Activated CD8-positive, alpha-beta memory T cell treated with anti-CD3 and anti-CD28 coated beads, Interleukin-2, amount 10 ng/mL, durations not matched to agents 7 days and 5 days (primary cell): Measurements from ENCODE around the gene TMEM222. TPM values are rescaled to one million over a fixed set of nuclear protein-coding genes. Genes with fewer than 3 reads are reported as not detected.
"Not testable (repeated sequence)": the region's sequence is repeated elsewhere in the genome, so short reads cannot be mapped to it uniquely, and the experiment has no call there.

Source experiments
- ATAC-seq: fragments of 150-1000 bp; cut with Tn5 transposase; one replicate; pipeline ENCODE4 v1.10.0; 2021; ENCODE audit warnings: moderate library complexity
- CTCF ChIA-PET: fragments of 350-600 bp; sonication (Branson Sonifier 250); formaldehyde crosslinking; loops from one replicate; lab custom pipeline; 2021; ENCODE audit warnings: antibody characterized with exemption; lab: Charles Lee
- DNase-seq: peaks from one replicate; pipeline ENCODE4 v3.0.0-alpha.2; 2020
- H3K27ac Mint-ChIP-seq: one replicate; pipeline ENCODE4 v1.8.0; 2021; ENCODE audit warnings: mild to moderate bottlenecking, mixed read lengths
- H3K27me3 Mint-ChIP-seq: one replicate; pipeline ENCODE4 v1.8.0; 2021; ENCODE audit warnings: mixed read lengths
- H3K36me3 Mint-ChIP-seq: one replicate; pipeline ENCODE4 v1.8.0; 2021; ENCODE audit warnings: mild to moderate bottlenecking, mixed read lengths
- H3K4me1 Mint-ChIP-seq: one replicate; pipeline ENCODE4 v1.8.0; 2021; ENCODE audit warnings: mixed read lengths
- H3K4me3 Mint-ChIP-seq: one replicate; pipeline ENCODE4 v1.8.0; 2021; ENCODE audit warnings: mild to moderate bottlenecking, moderate library complexity, mixed read lengths
- H3K9me3 Mint-ChIP-seq: one replicate; pipeline ENCODE4 v1.8.0; 2022; ENCODE audit warnings: low read depth, mixed read lengths
- total RNA-seq, 2 experiments: library from RNA; stranded (reverse); gene quantifications; one replicate each; pipeline ENCODE4 v1.2.3, GENCODE V29; 2021

The TMEM222 gene
- total RNA-seq: 10 to 100 TPM; 31.0 to 44.2 TPM

GRCh38 chr1:27321813-27322568 is at the start of gene TMEM222:
TSS of gene TMEM222 (plus strand) at chr1:27322163. CDS start at chr1:27322198, 35 bp downstream.
- peak; percentile 98 for DNase-seq
- H3K27ac Mint-ChIP-seq: peak within 1 kb of the TSS; percentile 96
- ATAC-seq: peak; percentile 98
- peak within 1 kb of the TSS; percentile 92 for H3K4me3 Mint-ChIP-seq
- peaks cover 2% of the 10 kb centered on the region for H3K27me3 Mint-ChIP-seq
- H3K9me3 Mint-ChIP-seq: no peaks in the 10 kb centered on the region
- H3K4me1 Mint-ChIP-seq: peaks cover 43% of the 10 kb centered on the region
- CTCF ChIA-PET: interaction anchor here (0.7 to 3.5 kb wide), 10 partner anchors 12 to 341 kb away, joined by 3 to 33 read pairs (median 4); partner anchors contain the start of genes GPR3 and SYTL1
- peaks cover 25% of the 10 kb centered on the region for H3K36me3 Mint-ChIP-seq

GRCh38 chr1:27274204-27274603 is 47.8 kb upstream of the TMEM222 start:
- ATAC-seq: no peak
- peaks cover 2% of the 10 kb centered on the region for H3K4me1 Mint-ChIP-seq
- peaks cover 5% of the 10 kb centered on the region for H3K9me3 Mint-ChIP-seq
- H3K4me3 Mint-ChIP-seq: no peak overlapping the region
- CTCF ChIA-PET: no interaction called here
- no peak overlapping the region for H3K27ac Mint-ChIP-seq
- DNase-seq: no peak
- H3K27me3 Mint-ChIP-seq: no peaks in the 10 kb centered on the region
- H3K36me3 Mint-ChIP-seq: peaks cover 25% of the 10 kb centered on the region

GRCh38 chr1:27275696-27276095 is 46.3 kb upstream of the TMEM222 start:
- no peak overlapping the region for H3K4me3 Mint-ChIP-seq
- H3K9me3 Mint-ChIP-seq: peaks cover 5% of the 10 kb centered on the region
- ATAC-seq (no peak), DNase-seq (no peak)
- H3K27me3 Mint-ChIP-seq: no peaks in the 10 kb centered on the region
- peaks cover 2% of the 10 kb centered on the region for H3K4me1 Mint-ChIP-seq
- CTCF ChIA-PET: no interaction called here
- H3K36me3 Mint-ChIP-seq: peaks cover 22% of the 10 kb centered on the region
- no peak overlapping the region for H3K27ac Mint-ChIP-seq

GRCh38 chr1:27284425-27285273 is 37.3 kb upstream of the TMEM222 start:
- no peaks in the 10 kb centered on the region for H3K27me3 Mint-ChIP-seq
- peaks cover 4% of the 10 kb centered on the region for H3K4me1 Mint-ChIP-seq
- no peak overlapping the region for H3K27ac Mint-ChIP-seq
- H3K9me3 Mint-ChIP-seq: no peaks in the 10 kb centered on the region
- H3K4me3 Mint-ChIP-seq: no peak overlapping the region
- ATAC-seq (peak; percentile 97), DNase-seq (peak; percentile 92)
- H3K36me3 Mint-ChIP-seq: peaks cover 3% of the 10 kb centered on the region
- CTCF ChIA-PET: interaction anchor here (0.6 to 7.6 kb wide), 25 partner anchors 11 to 1623 kb away, joined by 3 to 121 read pairs (median 4); partner anchors contain the start of gene MAP3K6

GRCh38 chr1:27285274-27285660 is 36.7 kb upstream of the TMEM222 start:
- Mint-ChIP-seq H3K27me3 (no peaks in the 10 kb centered on the region), H3K4me1 (peaks cover 4% of the 10 kb centered on the region)
- no peak for ATAC-seq

GRCh38 chr1:27285821-27286220 is 36.1 kb upstream of the TMEM222 start:
- H3K4me1 Mint-ChIP-seq, ATAC-seq, H3K4me3 Mint-ChIP-seq, H3K36me3 Mint-ChIP-seq, H3K27me3 Mint-ChIP-seq, H3K9me3 Mint-ChIP-seq, H3K27ac Mint-ChIP-seq, DNase-seq: not testable (repeated sequence)
- CTCF ChIA-PET: interaction anchor here (0.9 to 7.6 kb wide), 10 partner anchors 10 to 241 kb away, joined by 3 to 121 read pairs (median 4); partner anchors contain the start of gene MAP3K6

More at GRCh38 chr1:27285274-27285660, 36.7 kb upstream of the TMEM222 start:
- Mint-ChIP-seq H3K36me3 (peaks cover 3% of the 10 kb centered on the region), H3K27ac (no peak overlapping the region), H3K9me3 (no peaks in the 10 kb centered on the region), H3K4me3 (no peak overlapping the region)
- DNase-seq: no peak
- CTCF ChIA-PET: interaction anchor here (0.7 to 7.6 kb wide), 11 partner anchors 10 to 1624 kb away, joined by 3 to 121 read pairs (median 4); partner anchors contain the start of gene MAP3K6

GRCh38 chr1:27289125-27289524 is 32.8 kb upstream of the TMEM222 start:
- H3K9me3 Mint-ChIP-seq, H3K27me3 Mint-ChIP-seq, H3K27ac Mint-ChIP-seq, H3K4me3 Mint-ChIP-seq, DNase-seq, H3K36me3 Mint-ChIP-seq, ATAC-seq, H3K4me1 Mint-ChIP-seq, CTCF ChIA-PET: not testable (repeated sequence)

GRCh38 chr1:27290581-27290980 is 31.4 kb upstream of the TMEM222 start:
- Mint-ChIP-seq H3K4me3 (no peak overlapping the region), H3K36me3 (no peaks in the 10 kb centered on the region), H3K27me3 (no peaks in the 10 kb centered on the region), H3K4me1 (no peaks in the 10 kb centered on the region), H3K27ac (no peak overlapping the region), H3K9me3 (no peaks in the 10 kb centered on the region)
- DNase-seq: no peak
- CTCF ChIA-PET: interaction anchor here (0.9 to 2.0 kb wide), 4 partner anchors 10 to 245 kb away, joined by 3 to 7 read pairs (median 4); no protein-coding TSS in a partner anchor
- no peak for ATAC-seq

GRCh38 chr1:27292106-27292505 is 29.9 kb upstream of the TMEM222 start:
- Mint-ChIP-seq H3K4me1 (peaks cover 6% of the 10 kb centered on the region), H3K27me3 (no peaks in the 10 kb centered on the region), H3K9me3 (no peaks in the 10 kb centered on the region), H3K36me3 (no peaks in the 10 kb centered on the region), H3K4me3 (no peak overlapping the region), H3K27ac (no peak overlapping the region)
- CTCF ChIA-PET: interaction anchor here (0.6 to 14.5 kb wide), 6 partner anchors 8 to 272 kb away, joined by 3 to 331 read pairs (median 6); partner anchors contain the start of genes CD164L2 and GPR3
- DNase-seq (no peak), ATAC-seq (no peak)

GRCh38 chr1:27293915-27294314 is 28.0 kb upstream of the TMEM222 start:
- Mint-ChIP-seq H3K27me3 (no peaks in the 10 kb centered on the region), H3K9me3 (no peaks in the 10 kb centered on the region), H3K4me3 (no peak overlapping the region), H3K27ac (no peak overlapping the region), H3K4me1 (peaks cover 6% of the 10 kb centered on the region), H3K36me3 (no peaks in the 10 kb centered on the region)
- CTCF ChIA-PET: interaction anchor here (1.1 to 14.5 kb wide), 7 partner anchors 9 to 250 kb away, joined by 3 to 331 read pairs (median 18); partner anchors contain the start of genes CD164L2 and GPR3
- ATAC-seq: no peak
- DNase-seq: no peak

- CTCF ChIA-PET: interaction anchor here (0.6 to 14.5 kb wide), 62 partner anchors 12 to 694 kb away, joined by 3 to 331 read pairs (median 4); partner anchors contain the start of genes CD164L2, FCN3, GPR3 and SLC9A1
- peaks cover 6% of the 10 kb centered on the region for H3K4me1 Mint-ChIP-seq
- H3K27ac Mint-ChIP-seq: no peak overlapping the region
- no peaks in the 10 kb centered on the region for H3K27me3 Mint-ChIP-seq
- H3K36me3 Mint-ChIP-seq: no peaks in the 10 kb centered on the region
- H3K9me3 Mint-ChIP-seq: no peaks in the 10 kb centered on the region
- DNase-seq: peak; percentile 72
- ATAC-seq: peak; percentile 69
- H3K4me3 Mint-ChIP-seq: no peak overlapping the region
Measured at GRCh38 chr1:27296773-27297291, 25.1 kb upstream of the TMEM222 start.

- Mint-ChIP-seq H3K27ac (no peak overlapping the region), H3K4me3 (no peak overlapping the region), H3K27me3 (no peaks in the 10 kb centered on the region), H3K9me3 (no peaks in the 10 kb centered on the region), H3K4me1 (peaks cover 6% of the 10 kb centered on the region), H3K36me3 (peaks cover 2% of the 10 kb centered on the region)
- CTCF ChIA-PET: interaction anchor here (0.6 to 14.5 kb wide), 29 partner anchors 11 to 364 kb away, joined by 3 to 331 read pairs (median 9); partner anchors contain the start of genes CD164L2, GPR3 and MAP3K6
- ATAC-seq (no peak), DNase-seq (no peak)
Measured at GRCh38 chr1:27297903-27298302, 24.1 kb upstream of the TMEM222 start.
